HG02798 (cell line): ENCODE results near the gene EXOC3L1.

Experiments
- ATAC-seq: cut with Tn5 transposase; IDR thresholded peaks from one replicate; pipeline ENCODE4 v1.9.1; 2021; ENCODE audit warnings: mild to moderate bottlenecking; ENCODE audit not compliant: unreplicated experiment, poor library complexity

Gene EXOC3L1

DNA sequence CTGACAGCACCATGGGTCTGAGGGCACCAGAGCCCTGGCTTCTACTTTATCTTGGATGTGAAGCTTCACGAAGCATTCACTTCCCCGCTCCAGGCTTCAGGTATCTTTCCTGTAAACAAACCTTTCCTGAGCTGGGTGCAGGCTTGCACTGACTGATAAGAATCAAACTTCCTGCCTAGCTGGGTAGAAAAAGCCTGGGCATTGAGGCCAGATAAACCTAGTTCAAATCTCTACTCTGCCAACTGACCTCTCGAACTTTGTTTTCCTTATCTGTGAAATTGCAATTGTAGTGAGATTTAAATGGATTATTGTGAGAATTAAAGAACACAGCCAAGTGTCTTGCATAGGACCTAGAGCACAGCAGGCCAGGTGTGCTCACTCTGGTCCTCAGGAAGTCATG is 34.1 kb upstream of the EXOC3L1 start:
- ATAC-seq, result no peak

DNA sequence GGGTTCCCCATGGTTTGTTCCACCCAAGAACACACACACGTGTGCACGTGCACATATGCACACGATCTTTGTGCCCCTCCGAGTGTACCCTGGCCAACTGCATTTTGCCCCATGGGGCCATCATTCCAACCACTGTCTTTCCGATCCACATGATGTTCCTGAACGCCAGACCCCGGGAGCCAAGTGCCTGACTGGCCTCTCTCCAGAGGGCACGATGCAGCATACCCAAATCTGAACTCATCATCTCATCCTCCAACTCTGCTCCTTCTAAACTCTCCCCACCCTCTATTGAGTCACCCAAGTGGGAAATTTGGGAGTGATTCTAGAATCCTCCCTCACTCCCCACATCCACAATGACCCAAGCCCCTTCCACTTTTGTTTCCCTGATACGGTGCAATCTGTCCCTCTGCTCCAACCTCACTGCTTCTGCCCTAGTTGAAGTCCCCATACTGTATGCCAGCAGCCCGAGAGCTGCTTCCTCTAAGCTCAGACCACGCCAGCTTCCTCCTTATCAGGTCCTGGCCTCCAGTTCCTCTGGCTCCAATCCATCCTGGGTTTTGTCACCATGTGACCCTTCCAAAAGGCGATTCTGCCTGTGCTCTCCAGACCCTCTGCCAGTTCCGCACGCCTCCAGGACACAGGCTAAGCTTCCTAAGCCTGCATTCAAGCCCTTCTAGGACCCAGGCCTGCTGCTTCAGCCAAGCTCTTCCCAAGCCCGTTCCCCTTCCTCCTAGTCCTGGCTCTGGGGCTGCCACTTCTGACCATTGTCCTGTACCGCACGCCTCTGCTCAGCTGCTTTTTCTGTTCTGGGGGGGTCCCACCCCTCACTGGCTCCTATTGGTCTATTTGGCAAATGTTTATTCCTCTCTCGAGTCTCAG is 26.9 kb upstream of the EXOC3L1 start:
- no peak for ATAC-seq

DNA sequence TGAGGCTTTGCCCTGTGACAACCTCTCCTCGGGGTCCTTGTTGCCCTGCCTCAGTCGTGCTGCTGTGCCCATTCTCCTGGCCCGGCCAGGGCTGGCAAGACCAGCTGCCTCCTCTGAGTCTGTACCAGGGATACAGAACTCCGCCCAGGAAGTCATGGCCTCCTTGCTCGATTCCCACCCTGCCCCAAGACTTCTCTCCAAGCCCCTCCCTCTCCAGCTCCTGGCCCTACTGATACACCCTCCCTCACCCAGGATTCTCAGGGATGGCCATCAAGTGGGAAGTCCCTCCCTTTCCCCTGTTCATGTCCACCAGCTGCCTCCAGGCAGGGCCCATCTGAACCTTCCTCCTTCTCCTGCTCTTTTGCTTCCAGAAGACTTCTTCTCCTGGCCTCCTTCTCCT is 25.8 kb upstream of the EXOC3L1 start:
- no peak for ATAC-seq

DNA sequence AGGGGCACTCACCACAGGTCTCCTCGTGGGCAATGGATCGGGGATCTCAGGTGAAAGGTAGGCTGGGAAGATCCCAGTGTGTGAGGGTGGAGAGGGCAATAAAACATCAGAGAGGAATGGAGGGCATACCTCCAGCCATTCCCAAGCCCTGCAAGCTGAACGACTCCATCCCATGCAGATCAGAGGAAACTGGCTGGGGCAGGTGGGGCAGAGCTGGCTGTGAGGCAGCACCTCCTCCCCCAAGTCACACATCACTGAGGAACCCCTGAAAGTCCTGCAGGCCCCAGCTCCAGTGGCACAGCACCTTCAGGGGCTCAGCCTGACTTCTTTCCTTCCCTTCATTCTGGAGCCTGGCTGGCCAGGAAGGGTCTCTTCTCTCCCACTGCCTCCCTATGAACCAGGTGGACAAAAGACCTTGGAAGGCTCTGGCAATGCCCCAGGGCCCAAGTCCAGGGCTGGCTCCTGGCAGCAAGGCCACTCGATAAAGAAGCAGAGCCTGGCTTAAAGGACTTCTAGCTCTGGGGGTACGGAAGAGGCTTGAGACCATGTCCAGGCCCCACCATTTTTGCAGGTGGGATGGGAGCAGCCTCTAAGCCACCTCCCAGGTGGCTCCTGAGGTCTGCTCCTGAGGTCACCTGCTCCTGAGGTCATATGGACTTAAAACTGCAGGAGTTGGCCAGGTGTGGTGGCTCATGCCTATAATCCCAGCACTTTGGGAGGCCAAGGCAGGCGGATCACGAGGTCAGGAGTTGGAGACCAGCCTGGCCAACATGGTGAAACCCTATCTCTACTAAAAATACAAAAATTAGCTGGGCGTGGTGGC is 23.5 kb upstream of the EXOC3L1 start:
- no peak for ATAC-seq

DNA sequence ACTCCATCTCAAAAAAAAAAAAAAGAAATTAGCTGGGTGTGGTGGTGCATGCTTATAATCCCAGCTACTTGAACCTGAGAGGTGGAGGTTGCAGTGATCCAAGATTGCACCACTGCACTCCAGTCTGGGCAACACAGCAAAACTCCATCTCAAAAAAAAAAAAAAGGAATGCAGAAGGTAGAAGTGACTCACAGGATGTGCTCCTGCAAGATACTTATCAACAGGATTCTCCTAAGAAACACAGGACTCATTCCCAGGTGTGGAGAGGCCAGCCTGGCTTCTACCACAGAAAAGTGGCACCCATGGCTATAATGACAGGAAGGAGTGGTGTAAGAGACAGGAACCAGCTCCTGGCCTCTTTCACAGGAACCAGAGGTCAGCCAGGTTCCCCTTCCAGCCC is 22.8 kb upstream of the EXOC3L1 start:
- ATAC-seq, result no peak

DNA sequence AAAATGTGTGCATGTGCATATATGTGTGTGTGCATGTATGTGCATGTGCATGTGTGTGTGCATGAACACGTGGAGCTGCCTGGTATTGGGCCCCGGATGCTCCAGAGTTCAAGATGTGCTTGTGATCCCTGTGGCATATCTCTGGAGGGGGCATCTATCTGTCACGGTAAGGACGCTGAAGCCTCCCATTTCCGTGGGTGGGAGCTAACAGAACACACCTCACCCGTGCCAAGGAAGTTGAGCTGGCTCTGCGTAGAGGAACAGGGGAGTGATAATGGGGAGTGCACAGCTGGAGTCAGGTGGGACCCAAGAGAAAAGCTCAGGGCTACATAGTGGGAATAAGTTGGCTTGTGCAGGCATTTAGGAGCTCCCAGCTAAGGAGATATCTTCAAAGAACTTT is 21.7 kb upstream of the EXOC3L1 start:
- no peak for ATAC-seq

DNA sequence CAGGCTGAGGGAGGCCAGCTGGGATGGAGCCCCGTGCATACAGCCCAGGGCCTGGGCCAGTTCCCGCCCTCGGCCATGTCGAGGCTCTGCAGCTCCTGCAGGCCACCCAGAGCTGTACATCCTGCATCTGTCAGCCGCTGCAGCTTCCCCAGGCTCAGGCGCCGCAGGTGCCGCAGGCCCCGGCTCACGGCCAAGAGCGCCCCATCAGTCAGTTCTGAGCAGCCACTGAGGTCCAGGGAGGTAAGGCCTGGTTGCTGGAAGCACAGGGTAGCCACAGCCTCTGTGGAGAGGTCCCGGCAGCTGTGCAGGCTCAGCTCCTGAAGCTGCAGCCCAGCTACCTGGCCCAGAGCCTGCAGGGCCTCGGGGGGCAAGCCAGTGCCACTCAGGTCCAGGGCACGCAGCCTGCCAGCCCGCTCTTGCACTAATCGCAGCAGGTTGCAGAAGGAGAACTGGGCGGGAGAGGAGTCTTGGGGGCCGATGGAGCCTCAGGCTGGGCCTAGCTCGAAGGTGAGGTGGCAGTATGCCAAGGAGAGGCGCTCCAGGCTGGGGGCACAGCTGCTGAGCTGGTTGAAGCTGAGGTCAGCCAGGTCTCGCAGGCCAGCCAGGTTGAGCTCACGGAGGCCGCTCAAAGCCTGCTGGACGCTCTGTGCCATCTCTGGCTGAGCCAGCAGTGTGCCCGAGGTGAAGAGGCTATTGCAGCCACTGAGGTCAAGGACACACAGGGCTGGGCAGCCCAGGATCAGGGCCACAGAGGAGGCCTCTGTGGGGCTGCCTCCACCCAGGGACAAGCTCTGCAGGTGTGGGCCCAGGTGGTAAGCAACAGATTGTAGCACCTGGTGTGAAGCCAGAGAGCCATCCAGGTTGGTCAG is 20.4 kb upstream of the EXOC3L1 start:
- ATAC-seq, result no peak

DNA sequence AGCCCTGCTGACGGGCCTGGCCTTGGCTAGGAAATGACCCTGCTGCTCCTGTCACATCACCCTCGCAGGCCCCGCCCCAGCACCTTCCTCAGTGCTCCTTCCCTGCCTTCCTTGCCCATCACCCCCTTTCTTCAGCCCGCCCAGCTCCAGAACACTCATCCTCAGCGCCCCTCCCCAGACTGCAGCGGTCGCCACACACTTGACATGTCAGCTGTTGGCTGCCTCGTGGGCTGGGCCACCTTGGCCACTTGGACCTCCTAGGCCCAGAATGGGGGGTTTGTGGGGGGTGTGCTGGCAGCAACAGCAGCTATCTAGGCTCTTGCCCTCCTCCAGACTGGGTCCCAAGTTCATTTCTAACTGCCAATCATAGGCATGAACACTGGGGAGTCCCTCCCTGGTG is 19.6 kb upstream of the EXOC3L1 start:
- no peak for ATAC-seq

DNA sequence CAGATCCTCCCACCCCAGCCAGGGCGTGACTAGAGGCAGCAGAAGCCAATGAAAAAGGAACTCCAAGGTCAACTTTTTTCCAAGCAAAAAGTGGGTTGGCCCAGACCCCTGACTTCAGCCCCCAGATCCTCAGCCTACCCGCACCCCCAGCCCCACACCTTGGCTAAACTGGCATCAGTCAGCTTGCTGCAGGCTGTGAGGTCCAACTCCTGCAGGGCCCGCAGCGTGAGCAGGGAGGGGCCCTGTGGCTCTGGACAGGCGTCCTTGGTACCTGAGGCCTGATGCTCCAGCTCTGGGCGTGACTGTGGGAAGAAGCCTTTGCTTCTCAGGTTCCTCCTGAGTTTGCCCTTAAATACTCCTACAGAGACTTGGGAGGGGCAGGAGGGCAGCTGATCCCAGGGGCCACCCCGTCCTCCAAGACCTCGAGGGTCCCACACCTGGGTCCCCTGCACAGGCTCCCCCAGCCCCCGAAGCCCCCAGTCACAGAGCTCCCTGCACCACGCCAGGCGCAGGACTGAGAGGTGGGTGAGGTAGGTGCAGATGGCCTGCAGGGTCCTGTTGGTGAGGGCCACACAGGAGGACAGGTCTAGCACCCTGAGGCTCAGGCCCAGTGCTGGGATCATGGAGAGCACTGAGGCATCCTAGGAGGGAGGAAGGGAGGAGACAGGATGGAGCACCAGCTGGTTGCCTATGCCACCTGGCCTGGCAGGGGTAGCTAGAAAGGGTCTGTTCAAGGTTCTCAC is 18.4 kb upstream of the EXOC3L1 start:
- no peak for ATAC-seq

DNA sequence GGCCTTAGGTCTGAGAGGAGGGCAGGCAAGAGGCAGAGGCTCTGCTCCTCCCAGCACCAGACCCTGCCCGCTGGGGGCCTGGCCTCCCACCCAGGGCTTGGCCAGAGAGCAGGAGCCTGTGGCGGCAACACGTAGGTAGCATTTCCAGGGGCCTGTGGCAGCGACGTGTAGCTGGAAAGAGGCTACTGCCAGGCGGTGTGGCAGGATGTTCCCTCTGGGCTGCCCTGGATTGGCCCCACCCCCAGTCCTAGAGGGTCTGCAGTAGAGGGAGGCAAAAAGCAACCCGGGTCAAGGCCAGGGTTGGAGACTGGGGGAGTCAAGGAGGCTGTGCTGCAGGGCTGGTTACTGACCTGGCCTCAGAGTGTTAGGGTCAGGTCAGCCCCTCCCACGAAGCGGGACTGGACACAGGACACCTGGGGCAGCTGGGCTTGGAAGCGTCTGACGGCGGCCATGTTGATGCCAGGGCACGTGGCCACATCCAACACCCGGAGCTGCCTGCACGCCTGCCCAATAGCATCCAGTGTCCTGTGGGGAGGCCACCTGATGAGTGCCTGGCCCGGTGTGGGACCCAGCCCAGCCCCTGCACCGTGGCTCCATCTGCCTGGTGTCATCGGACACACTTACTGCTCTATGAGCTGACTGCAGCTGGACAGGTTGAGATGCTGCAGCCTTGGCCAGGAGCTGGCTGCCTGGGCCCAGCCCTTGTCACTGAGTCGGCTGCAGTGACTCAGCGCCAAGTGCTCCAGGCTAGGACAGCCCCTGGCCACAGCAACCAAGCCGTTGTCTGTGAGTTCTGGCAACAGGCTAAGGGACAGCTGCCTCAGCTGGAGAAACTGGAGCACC is 17.5 kb upstream of the EXOC3L1 start:
- ATAC-seq, result no peak

DNA sequence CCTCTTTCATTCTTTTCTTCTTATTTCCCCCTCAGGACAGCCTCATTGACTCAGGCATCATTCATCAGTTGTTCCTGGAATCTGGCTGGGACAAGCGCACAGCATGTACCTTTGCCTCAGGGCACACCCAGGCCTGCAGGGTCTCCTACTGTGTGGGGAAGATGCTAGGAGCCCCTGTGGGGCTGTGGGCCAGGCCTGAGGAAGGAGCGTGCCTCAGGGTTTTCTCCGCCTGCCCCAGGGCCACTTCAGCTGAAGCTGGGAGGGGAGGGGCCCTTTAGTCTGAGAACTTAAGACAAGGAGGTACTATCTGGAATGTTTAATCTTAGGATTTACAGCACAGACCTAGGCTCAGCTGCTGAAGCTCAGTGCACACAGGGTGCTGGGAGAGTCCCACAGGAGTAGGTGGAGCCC is 16.9 kb upstream of the EXOC3L1 start:
- no peak for ATAC-seq

DNA sequence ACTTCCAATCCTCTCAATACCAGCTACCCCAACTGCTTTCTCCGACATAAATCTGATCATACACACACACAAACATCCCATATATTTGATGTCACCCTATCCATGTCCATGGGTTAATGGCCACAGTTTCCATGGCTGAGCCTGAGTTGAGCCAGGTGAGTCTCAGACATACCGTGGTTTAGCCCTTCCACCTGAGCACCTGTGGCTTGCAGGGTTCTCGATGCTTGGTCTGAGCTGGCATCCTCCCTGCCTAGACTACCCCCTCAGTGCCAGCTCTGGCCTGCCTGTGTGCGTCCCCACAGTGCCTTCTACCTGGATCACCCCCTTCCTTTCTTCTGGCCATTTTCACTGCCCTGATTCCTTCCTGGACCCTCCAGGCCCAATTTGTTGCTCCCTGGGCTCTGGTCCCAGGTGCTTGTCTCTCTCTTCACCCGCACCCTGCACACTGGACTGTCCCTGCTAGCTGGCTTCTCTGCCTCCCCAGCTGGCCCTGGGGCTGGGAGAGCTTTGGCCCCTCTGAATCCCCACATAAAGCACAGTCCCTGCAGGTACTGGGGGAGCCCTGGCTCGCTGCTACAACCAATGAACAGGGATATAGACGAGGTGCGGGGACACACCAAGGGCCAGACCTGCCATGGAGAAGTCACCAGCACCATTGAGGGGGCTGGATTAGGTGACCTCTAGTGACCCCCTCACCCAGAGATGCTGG is 16.3 kb upstream of the EXOC3L1 start:
- no peak for ATAC-seq

DNA sequence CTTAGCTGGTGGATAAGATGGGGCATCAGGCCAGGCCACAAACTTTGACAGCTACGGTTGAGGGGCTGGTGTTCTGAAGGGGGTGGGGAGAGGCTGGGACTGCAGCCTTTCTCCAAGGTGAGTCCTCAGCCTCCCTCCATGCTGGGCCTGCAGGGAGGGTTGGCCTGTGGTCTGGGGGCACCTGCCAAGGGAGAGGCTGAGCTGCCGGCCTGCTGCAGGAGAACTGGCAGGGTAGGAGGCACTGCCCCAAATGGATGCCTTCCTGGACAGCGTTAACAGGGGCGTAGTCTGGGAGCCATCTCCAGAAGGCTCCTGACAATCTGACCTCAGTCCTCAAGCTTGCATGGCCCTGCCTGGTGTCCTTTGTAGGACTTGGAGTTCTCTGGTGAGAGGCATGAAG is 14.1 kb upstream of the EXOC3L1 start:
- ATAC-seq, result no peak

DNA sequence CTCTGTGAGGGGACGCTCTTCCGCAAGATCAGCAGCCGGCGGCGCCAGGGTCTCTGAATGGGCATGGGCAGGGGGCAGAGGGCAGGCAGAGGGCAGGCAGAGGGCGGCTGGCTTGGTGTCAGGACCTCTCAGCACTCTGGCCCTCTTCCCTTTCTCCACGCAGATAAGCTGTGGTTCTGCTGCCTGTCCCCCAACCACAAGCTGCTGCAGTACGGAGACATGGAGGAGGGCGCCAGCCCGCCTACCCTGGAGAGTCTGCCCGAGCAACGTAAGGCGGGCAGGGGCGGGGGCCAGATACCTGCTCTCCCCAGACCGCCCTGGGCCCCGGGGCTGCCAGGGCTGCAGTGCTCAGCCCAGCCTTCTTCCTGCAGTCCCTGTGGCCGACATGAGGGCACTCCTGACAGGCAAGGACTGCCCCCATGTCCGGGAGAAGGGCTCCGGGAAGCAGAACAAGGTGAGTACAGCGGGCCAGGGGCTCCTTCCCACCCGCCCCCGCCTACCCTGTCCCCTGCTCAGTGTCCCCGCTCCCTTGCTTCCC is 13.1 kb upstream of the EXOC3L1 start:
- ATAC-seq, result no peak

DNA sequence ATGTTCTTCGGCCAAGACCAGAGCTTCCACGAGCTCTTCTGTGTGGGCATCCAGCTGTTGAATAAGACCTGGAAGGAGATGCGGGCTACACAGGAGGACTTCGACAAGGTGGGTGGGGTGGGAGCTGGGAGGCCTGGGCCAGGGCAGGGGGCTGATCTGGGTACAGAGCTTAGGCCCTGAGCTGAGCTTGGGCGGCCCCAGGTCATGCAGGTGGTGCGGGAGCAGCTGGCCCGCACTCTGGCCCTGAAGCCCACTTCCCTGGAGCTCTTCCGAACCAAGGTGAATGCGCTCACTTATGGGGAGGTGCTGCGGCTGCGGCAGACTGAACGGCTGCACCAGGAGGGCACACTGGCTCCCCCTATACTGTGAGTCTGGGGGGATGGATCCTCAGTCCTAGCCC is 12.5 kb upstream of the EXOC3L1 start:
- ATAC-seq, result no peak

DNA sequence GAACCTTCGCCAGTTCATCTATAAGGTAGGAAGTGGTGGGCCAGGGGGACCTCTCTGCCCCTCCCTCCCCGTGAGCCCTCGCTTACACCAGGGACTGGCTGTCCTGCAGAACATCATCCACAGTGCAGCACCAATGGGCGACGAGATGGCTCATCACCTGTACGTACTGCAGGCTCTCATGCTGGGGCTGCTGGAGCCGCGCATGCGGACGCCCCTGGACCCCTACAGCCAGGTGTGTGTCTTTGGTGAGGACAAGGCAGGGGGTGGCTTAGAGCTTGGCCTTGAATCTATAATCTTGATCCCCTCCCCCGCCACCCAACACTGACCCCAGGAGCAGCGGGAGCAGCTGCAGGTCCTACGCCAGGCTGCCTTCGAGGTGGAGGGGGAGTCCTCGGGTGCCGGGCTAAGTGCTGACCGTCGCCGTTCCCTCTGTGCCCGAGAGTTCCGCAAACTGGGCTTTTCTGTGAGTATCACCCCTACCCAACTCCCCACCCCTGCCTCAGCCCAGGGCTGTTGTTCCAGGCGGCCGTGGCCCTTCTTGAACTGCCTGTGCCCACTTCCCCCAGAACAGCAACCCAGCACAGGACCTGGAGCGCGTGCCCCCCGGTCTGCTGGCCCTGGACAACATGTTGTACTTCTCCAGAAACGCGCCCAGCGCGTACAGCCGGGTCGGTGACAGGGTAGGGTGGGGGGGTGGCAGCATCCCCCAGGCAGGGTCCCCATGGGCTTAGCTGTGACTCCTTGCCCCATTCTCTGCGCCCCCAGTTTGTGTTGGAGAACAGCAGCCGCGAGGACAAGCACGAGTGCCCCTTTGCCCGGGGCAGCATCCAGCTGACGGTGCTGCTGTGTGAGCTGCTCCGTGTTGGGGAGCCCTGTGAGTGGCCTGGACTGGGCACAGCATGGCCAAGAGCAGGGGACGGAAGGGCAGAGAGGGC is 11.7 kb upstream of the EXOC3L1 start:
- no peak for ATAC-seq

DNA sequence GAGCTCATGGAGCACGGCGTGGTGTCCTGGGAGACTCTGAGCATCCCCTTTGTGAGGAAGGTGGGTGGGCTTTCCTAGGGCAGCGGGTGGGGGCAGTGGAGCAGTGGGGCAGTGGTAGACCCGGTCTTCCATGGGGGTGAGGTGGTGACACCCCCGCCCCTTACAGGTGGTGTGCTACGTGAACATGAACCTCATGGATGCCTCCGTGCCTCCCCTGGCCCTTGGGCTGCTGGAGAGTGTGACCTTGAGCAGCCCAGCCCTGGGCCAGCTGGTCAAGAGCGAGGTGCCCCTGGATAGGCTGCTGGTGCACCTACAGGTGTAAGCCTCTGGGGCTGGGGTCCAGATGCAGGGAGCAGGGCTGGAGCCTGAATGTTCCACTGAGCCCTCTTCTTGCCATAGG is 10.6 kb upstream of the EXOC3L1 start:
- ATAC-seq, result no peak
